Activated CD8-positive, alpha-beta memory T cell treated with anti-CD3 and anti-CD28 coated beads for 1 hour (primary cell): ENCODE data around the gene TMEM74B.

ENCODE experiments used
- DNase-seq, 2 donors: peaks; one replicate each; pipeline ENCODE4 v3.0.0-alpha.2; 2020; ENCODE audit warnings: low read depth in 1 of 2; ENCODE audit errors: extremely low read depth in 1 of 2

Gene TMEM74B

DNA sequence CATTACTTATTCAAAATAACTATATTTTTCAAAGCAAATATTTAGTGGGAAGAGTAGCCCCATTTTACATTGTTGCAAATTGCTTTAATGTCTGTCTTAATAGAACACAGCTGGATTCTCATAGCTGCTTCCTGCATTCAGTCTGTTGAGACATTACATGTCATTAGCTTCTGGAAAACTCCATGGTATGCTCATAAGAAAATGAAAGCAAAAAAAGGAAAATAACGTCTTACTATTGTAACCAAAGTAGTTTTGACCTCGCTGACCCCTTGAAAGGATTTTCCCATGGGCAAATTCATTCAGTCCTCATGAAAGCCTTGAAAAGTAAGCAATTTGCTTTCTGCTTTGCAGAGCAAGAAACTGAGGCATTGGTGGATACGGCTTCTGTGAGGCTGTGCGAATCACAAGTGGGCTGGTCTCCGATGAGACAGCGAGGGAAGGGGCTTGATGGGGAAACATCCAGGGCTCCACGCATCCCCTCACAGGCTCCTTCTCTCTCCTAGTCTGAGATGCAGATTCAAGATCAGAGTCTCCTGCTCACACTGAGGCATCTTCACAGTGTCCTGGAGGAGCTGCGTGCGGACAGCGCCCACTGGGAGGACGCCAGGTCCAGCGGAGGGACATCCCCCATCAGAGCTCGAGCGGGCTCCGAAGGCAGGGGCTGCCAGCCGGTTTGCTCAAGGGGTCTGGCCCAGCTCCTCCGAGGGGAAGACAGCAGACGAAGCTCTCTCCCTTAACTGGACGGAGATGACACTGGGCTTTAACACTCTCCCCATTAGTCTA is 21.8 kb upstream of the TMEM74B start:
- DNase-seq: no peak

DNA sequence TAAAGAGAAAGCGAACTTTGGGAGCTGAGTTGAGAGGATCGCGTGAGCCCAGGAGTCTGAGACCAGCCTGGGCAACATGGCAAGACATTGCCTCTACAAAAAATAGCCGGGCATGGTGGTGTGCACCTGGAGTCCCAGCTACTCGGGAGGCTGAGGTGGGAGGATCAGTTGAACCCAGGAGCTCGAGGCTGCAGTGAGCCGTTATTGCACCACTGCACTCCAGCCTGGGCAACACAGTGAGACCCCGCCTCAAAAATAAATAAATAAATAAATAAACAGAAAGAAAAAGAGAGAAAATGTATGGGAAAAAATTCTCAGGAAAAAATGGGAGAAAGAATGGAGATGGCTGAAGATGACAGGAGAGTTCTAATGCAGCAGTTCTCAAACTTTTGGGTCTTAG is 21.0 kb upstream of the TMEM74B start:
- DNase-seq: no peak

DNA sequence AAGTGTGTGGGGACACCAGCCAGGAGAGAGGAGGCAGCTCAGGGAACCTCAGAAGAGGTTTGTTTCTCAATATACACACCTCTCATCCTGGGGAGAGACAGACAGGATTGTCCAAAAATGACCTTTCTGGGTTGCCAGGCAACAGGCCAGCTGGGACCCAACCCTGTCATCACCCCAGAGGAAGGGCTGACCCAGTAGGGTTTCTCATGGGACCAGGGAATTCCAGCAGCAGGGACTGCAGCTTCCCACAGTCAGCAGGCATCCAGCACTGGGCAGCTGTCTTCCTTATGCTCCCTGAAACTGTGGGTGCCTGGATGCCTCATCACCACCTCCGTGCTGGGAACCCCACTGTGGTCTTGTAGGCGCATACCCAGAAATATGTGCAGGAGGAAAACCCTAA is 19.8 kb upstream of the TMEM74B start:
- DNase-seq: no peak

DNA sequence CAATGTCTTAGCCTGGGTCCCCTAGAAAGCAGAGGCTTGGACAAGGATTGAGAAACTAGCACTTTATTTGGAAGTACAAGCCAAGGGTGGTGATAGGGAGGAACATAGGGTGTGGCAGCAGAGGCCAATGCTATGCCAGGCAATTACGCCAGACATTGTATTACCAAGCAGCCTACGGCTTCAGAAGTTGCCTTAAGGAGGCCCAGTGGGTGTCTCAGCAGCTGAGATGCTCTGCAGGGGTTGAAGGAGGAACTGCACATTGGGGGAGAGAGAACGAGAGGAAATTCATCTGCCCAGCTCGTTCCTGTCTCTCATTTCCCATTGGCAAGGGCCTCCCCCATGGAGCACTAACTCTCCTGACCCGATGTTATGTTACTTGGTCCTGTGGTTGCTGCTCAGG is 19.3 kb upstream of the TMEM74B start:
- no peak for DNase-seq

DNA sequence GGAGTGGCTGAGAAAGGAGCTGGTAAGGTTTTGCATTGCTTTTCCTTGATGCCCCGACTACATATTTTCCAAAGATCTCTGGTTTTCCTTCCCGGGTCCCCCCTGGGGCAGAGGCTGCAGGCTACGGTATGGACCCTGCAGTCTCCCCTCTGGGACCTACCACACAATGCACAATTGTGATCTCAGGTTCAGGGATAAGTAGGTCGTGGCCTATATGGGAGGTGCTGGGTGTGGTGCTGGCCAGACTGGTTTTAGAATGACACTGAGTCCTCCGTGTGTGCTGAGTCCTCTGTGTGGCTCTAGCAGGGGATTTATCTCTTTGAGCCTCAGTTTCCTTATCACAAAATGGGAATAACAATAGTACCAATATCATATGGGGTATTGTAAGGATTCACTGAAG is 18.8 kb upstream of the TMEM74B start:
- DNase-seq: no peak

DNA sequence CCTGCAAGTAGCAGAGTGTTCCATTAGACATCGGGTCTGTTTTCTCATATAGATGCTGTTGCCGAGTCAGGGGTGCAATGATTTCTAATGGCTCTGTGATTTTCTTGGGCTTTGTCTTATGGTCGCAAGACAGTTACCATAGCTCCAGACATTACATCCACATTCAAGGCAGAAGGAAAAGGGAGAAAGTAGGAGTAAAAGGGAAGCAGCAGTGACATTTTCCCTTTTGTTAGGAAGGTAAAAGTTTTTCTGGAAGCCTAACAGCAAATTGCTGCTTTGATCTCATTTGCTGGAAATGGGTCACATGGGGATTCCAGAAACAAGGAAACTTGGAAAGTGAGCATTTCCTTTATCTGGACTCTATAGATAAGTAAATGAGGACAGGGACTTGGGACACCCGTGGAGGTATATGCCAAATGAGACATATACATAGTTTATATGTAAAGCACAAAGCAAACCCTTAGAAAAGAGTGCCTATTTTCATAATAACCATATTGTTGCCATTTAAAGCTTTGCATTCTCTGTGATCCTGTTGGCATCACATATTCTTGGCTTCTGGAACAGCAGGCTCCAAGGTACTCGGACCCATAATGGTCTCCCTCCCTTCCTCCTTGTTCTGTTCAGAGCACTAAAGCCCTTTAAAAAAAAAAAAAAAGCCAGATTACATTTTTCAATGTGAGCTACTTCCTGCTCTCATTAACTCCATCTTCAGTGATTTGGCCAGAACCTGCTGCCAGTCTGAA is 18.2 kb upstream of the TMEM74B start, which contains the start of gene C20orf202:
TSS of gene C20orf202 (plus strand) at position 693 of the 743 bp plus-strand sequence. CDS start 132 bp downstream, outside the sequence.
- DNase-seq: no peak

DNA sequence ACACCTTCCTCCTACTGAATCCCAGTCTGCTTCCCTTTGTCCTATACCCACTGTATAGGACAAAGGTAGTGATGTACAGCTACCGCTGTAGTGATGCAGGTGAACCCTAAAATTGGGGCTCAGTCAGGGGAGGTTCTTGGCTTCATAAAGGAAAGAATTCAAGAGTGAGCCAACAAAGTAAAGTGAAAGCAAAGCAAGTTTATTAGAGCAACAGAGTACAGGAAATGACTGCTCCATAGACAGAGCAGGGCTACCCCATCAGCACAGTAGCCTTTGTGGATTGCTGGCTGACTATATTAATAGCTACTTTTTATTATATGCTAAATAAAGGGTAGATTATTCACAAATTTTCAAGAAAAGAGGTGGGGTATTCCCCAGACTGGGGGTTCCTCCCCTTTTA is 15.2 kb upstream of the TMEM74B start:
- DNase-seq: no peak

DNA sequence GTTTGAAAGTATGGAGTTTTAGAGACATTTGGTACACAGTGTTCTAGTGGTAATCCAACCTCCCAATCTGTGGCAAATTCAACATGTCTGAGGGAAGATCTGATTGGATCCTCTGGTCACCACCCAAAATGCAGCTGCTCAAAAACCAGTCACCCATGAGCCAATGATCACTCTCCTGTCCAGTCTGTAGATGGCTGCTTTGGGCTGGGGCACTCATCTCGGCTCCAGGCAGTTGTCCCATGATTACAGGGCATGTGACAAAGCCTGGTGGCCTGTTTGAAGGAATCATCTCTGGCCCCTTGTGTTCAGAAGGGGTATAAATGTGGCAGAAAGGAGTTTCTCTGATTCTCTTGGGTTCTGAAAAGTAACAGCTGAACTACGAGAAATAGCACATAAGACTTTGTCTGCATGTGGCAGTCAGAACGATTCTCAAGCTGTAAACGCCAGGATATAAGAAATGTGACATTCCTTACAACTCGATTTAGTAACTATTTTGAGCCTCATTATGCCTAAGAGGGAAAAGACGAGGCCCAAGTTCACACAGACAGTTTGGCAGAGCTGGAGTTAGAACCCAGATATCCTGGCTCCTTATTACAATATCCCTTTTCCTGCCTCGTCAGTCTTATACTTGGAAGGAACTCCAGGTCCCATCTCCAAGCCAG is 14.6 kb upstream of the TMEM74B start:
- no peak for DNase-seq

DNA sequence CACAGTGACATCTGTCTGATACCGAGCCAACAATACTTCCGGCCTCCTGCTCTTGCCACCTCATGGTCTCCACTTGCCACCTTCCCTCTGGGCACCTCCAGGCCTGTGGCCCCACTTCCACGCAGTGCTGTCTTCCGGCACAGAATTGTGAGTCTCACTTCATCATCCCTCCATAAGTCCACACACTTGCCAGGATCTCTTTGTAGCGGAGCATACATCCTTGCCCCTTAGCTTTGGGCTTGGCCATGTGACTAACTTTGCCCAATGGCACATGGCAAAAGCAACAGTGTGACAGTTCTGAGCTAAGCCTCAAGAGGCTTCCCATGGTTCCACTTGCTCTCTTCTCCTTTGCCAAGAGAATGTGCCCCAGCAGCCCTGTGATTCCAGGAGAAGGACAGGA is 14.0 kb upstream of the TMEM74B start:
- DNase-seq: no peak

DNA sequence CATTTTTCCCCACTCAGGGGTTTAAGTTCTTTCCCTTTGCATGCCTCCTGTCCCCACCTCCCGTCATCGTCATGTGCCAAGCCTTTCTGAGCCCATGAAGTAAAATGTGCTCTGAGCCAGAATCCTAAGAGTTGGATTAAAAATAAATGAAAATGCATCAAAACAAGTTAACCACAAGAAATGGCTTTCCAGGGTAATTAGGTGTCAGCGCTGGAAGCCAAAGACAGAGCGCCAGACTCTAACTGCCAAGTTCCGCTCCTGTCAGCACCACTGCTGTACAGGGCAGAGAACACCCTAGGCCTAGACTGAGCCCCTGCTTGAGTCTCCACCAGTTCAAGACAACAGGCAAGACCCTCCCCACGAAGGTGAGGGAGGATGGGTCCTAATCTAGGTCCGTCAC is 13.0 kb upstream of the TMEM74B start:
- DNase-seq: no peak

DNA sequence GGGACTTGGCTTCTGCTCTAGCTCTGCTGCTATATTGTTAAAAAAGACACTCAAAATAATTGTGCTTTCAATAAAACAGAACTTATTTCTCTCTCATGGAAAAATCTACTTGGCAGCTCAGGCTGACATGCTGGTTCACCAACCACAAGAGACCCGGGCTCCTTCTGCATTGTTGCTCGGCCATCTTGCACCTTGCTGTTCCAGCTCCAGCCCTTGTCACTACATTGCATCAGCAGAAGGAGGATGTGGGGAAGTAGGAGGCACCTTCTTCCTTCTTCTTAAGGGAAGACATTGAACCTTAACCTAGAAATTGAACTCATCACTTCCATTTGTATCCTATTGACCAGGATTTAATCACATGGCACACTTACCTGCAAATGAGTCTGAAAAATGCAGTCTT is 11.9 kb upstream of the TMEM74B start:
- DNase-seq: no peak

DNA sequence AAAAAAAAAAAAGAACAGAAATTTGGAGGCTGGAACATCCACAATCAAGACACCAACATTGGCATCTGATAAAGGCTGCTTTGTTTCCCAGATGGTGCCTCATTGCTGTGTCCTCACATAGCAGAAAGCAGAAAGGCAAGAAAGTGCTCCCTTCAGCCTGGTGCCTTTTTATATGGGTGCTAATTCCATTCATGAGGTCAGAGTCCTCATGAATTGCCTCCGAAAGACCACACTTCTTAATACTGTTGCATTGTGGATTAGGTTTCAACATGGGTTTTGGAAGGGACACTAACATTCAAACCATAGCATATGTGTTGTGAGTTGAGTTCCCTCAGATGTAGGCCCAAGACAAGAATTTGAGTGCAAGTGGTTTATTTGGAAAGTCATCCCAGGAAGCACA is 10.4 kb upstream of the TMEM74B start:
- no peak for DNase-seq

DNA sequence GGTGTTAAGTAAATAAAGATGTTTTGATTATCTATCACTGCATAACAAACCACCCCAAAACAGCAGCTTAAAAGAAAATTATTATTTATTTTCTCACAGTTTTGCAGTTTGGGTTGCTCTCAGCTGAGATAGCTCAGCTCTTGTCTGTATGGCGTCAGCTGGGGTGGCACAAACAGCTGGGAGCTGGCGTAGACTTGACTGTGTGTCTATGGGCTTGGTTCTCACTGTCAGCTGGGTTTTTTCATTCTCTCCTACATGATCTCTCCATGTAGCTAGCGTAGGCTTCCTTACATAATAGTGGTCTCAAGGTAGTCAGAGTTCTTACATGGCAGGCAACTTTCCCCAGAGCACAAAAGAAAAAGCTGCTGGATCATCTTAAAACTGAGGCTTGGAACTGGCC is 6.5 kb upstream of the TMEM74B start:
- DNase-seq: no peak

DNA sequence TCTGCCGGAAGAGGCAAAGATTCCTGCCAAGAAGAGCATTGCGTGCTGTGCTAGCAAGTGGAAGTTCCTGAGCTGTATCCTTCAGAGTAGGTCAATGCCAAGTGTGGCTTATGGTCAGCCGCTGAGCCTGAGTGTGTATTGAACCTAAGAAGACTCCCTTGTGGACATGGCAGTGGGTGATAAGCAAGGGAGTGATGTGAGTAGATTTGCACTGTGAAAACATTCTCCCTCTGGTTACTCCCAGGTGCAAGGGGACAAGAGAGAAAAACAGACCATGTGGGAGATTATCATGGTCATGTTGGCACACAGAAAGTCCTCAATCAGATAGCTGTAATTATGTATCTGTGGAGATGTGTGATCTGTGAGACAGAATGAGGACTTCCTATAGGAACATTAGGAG is 6.1 kb upstream of the TMEM74B start:
- DNase-seq: no peak

DNA sequence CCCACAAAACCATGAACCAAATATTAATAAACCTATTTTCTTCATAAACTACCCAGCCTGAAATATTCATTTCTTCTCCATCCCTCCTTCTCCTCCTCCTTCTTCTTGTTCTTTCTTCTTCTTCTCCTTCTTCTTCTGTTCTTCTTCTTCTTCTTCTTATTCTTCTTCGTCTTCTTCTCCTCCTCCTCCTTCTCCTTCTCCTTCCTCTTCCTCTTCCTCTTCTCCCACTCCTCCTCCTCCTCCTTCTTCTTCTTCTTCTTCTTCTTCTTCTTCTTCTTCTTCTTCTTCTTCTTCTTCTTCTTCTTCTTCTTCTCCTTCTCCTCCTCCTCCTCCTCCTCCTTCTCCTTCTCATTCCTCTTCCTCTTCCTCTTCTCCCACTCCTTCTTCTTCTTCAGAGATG is 5.0 kb upstream of the TMEM74B start:
- DNase-seq: no peak

DNA sequence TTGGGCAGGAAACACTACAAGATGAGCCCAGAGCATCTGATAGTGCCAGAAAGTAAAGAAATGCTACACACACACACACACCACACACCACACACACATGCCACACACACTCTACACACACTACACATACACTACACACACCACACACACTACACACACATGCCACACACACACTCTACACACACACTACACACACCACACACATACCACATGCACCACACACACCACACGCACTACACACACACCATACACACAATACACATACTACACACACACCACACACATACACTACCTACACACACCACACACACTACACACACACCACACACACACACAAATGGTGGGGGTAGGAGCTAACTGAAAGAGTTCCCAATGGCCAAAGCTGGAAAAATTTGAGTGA is 3.6 kb upstream of the TMEM74B start:
- DNase-seq: no peak

DNA sequence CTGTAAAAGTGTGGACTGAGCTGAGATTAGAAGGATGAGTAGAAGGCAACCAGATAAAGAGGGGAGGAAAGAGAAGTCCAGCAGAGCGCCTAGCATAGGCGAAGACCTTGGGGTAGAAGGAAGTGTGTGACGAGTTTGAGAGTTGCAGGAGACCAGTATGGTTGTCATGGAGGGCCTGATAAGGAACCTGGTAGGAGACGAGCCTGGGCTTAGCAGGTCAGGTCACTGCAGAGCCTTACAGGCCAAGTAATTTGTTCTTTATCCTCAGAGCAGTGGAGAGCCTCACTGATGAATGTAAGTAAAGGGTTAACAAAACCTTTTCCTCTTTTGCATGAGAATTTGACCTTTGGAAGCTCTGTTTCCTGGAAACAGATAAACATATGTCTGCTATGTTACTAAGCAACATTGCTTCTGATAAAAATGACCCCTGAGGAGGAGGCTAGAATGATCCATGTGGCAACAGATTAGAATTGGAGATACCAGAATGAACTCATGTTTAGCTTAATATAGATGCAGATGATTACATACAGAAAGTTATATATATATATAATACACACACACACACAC is 2.9 kb upstream of the TMEM74B start:
- DNase-seq: no peak

DNA sequence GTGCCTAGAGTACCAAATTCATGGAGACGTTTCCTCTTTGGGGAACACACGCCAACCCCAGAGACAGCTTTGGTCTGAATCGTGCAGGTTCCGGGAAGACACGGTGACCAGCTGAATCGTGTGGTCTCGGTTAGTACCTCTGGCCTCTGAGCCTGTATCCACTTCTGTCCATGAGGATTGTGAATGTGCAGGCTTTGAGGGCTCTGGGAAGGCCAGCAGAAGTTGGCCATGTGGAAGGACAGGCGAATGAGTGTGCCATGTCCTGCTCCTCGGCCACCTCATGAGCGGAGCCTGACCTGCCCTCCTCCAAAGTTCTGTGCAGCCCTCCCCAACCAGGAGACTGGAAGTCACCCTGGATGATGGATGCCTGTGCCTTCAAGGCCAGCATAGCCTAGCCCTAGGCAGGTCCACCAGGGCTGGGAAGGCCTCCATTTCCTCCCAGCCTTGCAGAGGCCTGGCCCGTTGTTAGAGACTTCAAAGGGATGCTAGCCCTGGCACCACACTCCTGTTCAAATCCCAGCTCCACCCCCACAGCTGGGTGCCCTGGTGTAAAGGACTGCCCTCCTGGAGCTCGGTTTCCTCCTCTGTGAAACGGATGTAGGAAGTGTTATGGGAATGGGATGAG is 1.7 kb upstream of the TMEM74B start:
- DNase-seq: no peak

DNA sequence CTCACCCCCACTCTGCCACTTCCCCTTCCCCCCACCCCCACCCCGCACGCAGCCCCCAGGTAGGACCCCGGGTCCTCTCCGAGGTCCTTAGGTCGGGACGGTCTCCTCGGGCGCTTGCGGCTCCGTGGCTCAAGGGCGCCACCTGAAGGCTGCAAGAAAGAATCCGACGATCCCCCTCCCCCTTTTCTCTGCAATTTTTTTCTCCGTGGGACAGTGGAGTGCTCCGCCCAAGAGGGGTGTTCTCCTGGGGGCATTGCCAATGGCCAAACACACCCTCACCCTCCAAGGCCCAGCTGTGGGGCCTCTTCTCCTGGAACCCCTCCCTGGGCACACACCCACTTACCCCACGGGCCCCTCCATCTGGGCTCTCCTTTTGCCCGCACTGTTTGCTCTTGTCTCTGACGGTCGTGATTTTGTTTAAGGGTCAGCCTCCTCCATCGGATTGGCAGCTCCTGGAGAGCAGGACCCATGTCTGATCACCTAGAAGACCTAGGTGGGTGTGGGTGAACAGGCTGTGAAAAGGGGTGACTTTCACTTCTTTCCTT is 1.1 kb upstream of the TMEM74B start:
- DNase-seq: peak in 1 of 2 donors; percentile 11

DNA sequence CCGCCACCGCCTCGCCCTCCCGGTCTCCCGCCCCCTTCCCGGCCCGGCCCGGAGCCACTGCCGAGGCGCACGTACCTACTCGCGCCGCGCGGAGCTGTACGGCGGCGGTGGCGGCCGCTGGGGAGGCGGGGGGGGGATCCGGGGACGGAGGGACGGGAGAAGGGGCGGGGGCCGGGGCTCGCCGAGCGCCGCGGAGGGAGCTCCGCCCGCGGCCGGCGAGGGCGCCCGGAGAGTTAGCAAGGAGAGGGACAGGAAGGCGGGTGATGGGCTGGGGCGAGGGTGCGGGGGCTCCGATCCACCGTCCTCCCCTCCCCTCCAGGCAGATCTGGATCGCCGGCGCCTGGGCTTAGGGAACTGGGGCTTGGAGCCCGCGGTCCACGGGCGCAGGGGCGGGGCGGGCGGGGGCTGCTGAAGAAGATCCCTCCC is 548 bp upstream of the TMEM74B start:
- no peak for DNase-seq

DNA sequence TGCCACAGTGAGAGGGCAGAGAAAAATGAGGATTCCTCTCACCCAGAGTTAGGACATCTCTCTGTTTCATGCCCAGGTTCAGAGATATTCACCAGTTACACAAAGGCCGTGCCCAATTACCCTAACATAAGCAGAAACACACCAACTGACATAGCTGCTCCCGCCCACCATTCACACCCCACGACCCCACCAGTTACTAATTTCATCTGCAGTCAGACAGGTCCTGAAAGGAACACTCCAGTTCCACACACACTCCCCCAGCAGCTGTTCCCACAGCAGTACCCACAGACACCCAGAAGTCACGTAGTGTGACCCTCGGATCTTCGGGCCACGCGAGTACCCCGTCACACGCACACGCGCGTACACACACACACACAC is 532 bp downstream of the TMEM74B start:
- DNase-seq: no peak
